Medulla oblongata (tissue), 1 donor: Measurements from ENCODE around the gene HOOK1.
"Not testable (repeated sequence)": the region's sequence is repeated elsewhere in the genome, so short reads cannot be mapped to it uniquely, and the experiment has no call there.

Experiments
- DNase-seq: peaks from one replicate; pipeline ENCODE4 v3.0.0-alpha.2; 2015; ENCODE audit errors: extremely low spot score

Gene HOOK1

GRCh38 chr1:59819566-59820438, 5.1 kb downstream of the HOOK1 start:
- no peak for DNase-seq

GRCh38 chr1:59827055-59827643, 12.4 kb downstream of the HOOK1 start:
- no peak for DNase-seq

- no peak for DNase-seq
Observed at GRCh38 chr1:59828160-59828559, 13.4 kb downstream of the HOOK1 start.

GRCh38 chr1:59831529-59831928, 16.8 kb downstream of the HOOK1 start:
- DNase-seq, result no peak

- DNase-seq, result no peak
Observed at GRCh38 chr1:59833022-59833421, 18.3 kb downstream of the HOOK1 start.

- DNase-seq, result no peak
Observed at GRCh38 chr1:59833991-59834390, 19.2 kb downstream of the HOOK1 start.

- not testable (repeated sequence) for DNase-seq
Observed at GRCh38 chr1:59837857-59838256, 23.1 kb downstream of the HOOK1 start.

- no peak for DNase-seq
Observed at GRCh38 chr1:59845091-59845490, 30.3 kb downstream of the HOOK1 start.

GRCh38 chr1:59846209-59846894, 31.6 kb downstream of the HOOK1 start:
- no peak for DNase-seq

- DNase-seq, result no peak
Observed at GRCh38 chr1:59846895-59847282, 32.1 kb downstream of the HOOK1 start.

- no peak for DNase-seq
Observed at GRCh38 chr1:59852117-59852516, 37.4 kb downstream of the HOOK1 start.

- DNase-seq, result not testable (repeated sequence)
Observed at GRCh38 chr1:59855297-59855696, 40.5 kb downstream of the HOOK1 start.

GRCh38 chr1:59856725-59857338, 42.1 kb downstream of the HOOK1 start:
- DNase-seq, result no peak

- no peak for DNase-seq
Observed at GRCh38 chr1:59857679-59858354, 43.1 kb downstream of the HOOK1 start.

GRCh38 chr1:59866462-59866861, 51.7 kb downstream of the HOOK1 start:
- no peak for DNase-seq

- no peak for DNase-seq
Observed at GRCh38 chr1:59871746-59872145, 57.0 kb downstream of the HOOK1 start.

- no peak for DNase-seq
Observed at GRCh38 chr1:59877108-59877682, 62.4 kb downstream of the HOOK1 start.

GRCh38 chr1:59878370-59878769, 63.6 kb downstream of the HOOK1 start:
- DNase-seq, result no peak

GRCh38 chr1:59879574-59879973, 64.8 kb downstream of the HOOK1 start:
- DNase-seq, result peak; percentile 84

- DNase-seq, result no peak
Observed at GRCh38 chr1:59879996-59880505, 65.3 kb downstream of the HOOK1 start.

GRCh38 chr1:59880735-59881134, 66.0 kb downstream of the HOOK1 start:
- no peak for DNase-seq
